ENCODE data around the gene GTF3A. TPM values are rescaled to one million over a fixed set of nuclear protein-coding genes. Genes with fewer than 3 reads are reported as not detected.

GTF3A gene
- total RNA-seq, 1 donor from 2014 or later = 119 TPM

DNA sequence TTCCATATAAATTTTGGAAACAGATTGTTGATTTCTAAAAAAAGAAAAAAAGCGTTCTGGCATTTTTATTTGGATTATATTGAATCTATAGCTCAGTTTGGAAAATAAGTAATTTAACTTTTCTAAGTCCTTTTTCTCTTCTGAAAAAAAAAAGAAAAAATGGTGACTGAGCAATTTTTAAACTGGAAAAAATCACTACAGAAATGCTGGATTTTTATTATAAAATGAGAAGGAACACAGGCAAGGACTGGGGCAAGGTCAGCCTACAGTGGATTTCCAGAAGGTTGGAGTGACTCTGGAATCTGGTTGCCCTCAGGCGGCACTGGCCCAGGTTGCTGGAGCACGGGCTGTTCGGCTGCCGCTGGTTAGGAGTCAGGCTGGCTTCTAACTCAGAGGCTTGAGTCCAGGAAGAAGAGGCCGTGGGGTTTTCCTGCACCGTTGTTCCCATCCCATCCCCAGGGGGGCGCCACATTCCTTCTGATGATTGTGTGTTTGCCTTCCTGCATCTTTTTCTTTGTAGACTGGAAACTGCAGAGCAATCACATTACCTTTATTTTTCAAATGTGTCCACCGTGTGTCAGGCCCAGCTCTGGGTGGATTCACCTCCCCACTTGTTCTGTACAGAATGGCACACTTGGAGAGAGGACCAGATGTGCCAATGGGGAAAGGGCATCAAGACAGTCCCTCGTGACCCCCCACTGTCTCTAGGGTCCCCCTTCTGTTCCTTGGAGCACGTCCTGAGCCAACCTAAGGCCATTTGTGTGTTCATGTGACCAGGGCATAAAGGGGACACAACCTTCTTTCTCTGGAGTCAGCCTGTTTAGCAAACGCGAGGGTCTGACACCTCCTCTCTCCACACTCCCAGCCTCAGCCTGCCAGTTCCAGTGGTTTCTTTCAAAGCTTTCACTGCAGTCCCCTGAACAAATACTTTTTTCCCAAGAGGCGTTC lies 44.5 kb upstream of the GTF3A start:
- Mint-ChIP-seq H3K4me3 (no peak overlapping the region), H3K4me1 (peaks cover 2% of the 10 kb centered on the region), H3K9me3 (no peaks in the 10 kb centered on the region), H3K36me3 (ENCODE audit: low read depth) (no peaks in the 10 kb centered on the region), H3K27me3 (peaks cover 10% of the 10 kb centered on the region), H3K27ac (no peak overlapping the region)
- intact Hi-C loops (cut with micrococcal nuclease) = no loop called here
- DNase-seq = no peak
- no peak for ATAC-seq (ENCODE audit: low read depth)
- TF ChIP-seq, protein P1, sequence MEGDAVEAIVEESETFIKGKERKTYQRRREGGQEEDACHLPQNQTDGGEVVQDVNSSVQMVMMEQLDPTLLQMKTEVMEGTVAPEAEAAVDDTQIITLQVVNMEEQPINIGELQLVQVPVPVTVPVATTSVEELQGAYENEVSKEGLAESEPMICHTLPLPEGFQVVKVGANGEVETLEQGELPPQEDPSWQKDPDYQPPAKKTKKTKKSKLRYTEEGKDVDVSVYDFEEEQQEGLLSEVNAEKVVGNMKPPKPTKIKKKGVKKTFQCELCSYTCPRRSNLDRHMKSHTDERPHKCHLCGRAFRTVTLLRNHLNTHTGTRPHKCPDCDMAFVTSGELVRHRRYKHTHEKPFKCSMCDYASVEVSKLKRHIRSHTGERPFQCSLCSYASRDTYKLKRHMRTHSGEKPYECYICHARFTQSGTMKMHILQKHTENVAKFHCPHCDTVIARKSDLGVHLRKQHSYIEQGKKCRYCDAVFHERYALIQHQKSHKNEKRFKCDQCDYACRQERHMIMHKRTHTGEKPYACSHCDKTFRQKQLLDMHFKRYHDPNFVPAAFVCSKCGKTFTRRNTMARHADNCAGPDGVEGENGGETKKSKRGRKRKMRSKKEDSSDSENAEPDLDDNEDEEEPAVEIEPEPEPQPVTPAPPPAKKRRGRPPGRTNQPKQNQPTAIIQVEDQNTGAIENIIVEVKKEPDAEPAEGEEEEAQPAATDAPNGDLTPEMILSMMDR (IDR thresholded peaks at IDR 0.05) = no peak
- POLR2A ChIA-PET = no interaction called here
- CTCF ChIA-PET = interaction anchor here (10.1 kb wide), 1 partner anchor 447 kb away, joined by 177 read pairs; no protein-coding TSS in a partner anchor

DNA sequence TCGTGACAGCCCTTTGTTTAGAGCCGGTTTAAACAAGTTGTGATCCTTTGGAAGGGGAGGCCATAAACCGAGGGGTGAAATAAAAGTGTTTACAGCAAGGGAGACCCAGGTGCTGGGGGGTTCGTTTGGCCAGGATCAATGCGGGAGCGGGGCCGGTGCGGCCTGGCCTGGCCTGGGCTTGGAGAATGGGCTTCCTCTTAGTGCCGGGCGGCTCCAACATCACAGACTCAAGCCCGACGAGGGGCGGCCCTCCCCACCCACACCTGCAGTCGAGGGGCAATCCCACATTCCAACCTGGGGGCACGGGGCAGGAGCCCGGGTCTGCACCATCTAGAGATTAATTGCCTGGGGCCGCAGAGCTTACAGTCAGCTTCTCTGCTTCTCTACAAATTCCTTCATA lies 42.8 kb upstream of the GTF3A start:
- intact Hi-C loops (cut with micrococcal nuclease) = no loop called here
- Mint-ChIP-seq H3K4me1 (no peaks in the 10 kb centered on the region), H3K9me3 (no peaks in the 10 kb centered on the region), H3K27me3 (peaks cover 10% of the 10 kb centered on the region), H3K27ac (no peak overlapping the region), H3K4me3 (no peak overlapping the region), H3K36me3 (ENCODE audit: low read depth) (no peaks in the 10 kb centered on the region)
- TF ChIP-seq, protein P1 (IDR thresholded peaks at IDR 0.05) = no peak
- POLR2A ChIA-PET = no interaction called here
- CTCF ChIA-PET = no interaction called here
- DNase-seq = no peak
- no peak for ATAC-seq (ENCODE audit: low read depth)

DNA sequence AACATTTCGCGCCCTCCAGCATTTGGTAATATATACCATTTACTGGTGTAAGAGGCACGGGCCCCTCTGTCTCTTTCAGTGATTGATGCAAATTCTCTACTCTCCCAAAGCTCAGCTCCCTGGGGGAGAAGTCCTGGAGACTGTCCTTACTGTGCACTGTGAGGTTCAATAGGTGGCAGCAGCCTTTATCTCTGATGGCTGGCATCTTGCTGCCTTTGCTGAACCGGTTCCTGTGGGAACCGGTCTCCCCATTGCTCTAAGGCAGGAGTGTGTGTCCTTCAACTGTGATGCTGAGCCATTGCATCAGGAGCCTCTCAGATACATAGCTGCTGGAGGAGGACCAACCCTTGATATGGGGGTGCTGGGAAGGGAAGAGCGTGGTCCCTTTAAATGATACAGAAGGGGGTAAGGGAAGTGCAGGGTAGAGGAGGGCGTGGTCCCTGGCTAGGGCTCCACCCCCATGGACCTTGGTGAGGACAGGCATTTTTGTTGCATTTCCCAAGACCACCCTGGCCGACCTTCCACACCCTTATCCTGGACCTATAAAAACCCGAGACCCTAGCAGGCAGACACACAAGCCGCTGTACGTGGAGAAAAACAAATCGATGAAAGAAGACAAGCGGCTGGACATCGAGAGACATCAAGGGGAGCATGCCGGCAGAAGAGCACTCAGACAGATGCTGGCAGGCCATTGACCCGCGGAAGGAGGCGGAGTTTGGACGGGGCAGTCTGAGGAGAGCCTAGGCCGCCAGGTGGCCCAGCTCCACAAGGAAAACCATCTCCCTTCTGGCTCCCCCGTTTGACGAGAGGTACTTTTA lies 41.1 kb upstream of the GTF3A start:
- POLR2A ChIA-PET = no interaction called here

DNA sequence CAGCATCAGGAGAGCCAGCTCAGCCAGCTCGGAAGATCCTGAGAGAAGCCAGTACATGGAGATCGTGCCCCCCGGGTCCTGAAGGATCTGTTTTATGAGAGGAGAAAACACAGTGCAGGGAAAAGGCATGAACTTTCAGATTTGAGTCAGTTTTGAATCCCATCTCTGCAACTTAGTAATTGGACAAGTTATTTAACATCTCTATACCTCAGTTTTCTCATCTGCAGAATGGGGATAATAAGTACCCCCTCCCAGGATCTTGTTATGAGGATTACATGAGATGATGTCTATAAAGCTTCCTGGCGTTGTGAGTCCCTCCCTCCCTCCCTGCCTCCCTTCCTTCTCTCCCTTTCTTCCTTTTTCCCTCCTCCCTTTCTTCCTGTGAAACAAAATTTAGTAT lies 40.1 kb upstream of the GTF3A start:
- H3K4me1 Mint-ChIP-seq = no peaks in the 10 kb centered on the region
- DNase-seq (no peak), ATAC-seq (ENCODE audit: low read depth) (no peak)
- TF ChIP-seq, protein P1 (IDR thresholded peaks at IDR 0.05) = no peak
- H3K36me3 Mint-ChIP-seq (ENCODE audit: low read depth) = no peaks in the 10 kb centered on the region
- intact Hi-C loops (cut with micrococcal nuclease) = no loop called here
- POLR2A ChIA-PET = no interaction called here
- CTCF ChIA-PET = interaction anchor here (0.7 to 1.2 kb wide), 3 partner anchors 22 to 442 kb away, joined by 3 to 4 read pairs (median 3); no protein-coding TSS in a partner anchor
- no peak overlapping the region for H3K27ac Mint-ChIP-seq
- no peaks in the 10 kb centered on the region for H3K9me3 Mint-ChIP-seq
- H3K4me3 Mint-ChIP-seq = no peak overlapping the region
- H3K27me3 Mint-ChIP-seq = peaks cover 9% of the 10 kb centered on the region

More for the DNA sequence above, 41.1 kb upstream of the GTF3A start:
- DNase-seq (no peak), ATAC-seq (ENCODE audit: low read depth) (no peak)
- TF ChIP-seq, protein P1 (IDR thresholded peaks at IDR 0.05) = no peak
- Mint-ChIP-seq H3K4me3 (no peak overlapping the region), H3K36me3 (ENCODE audit: low read depth) (no peaks in the 10 kb centered on the region), H3K27me3 (peaks cover 9% of the 10 kb centered on the region), H3K27ac (no peak overlapping the region), H3K4me1 (no peaks in the 10 kb centered on the region), H3K9me3 (no peaks in the 10 kb centered on the region)
- intact Hi-C loops (cut with micrococcal nuclease) = no loop called here
- CTCF ChIA-PET = interaction anchor here (1.0 to 1.2 kb wide), 2 partner anchors 21 to 443 kb away, joined by 3 to 4 read pairs; no protein-coding TSS in a partner anchor

DNA sequence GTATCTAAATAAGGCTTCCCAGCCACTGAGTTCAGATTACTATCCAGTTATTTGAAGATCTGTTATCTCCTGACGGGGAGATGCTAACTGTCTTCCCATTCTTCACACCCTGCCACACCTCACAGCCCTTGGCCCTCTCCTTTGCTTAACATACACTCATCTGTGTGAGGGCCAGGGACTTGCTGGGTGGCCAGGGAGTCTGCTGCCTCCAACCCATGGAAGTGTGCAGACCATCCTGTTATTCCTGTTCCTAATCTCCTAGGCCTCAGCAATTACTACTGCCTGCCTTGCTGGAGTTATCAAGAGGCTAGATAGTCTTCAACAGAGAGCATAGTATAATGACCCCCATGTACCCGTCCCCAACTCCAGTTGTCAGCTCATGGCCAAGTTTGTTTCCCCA lies 36.2 kb upstream of the GTF3A start:
- H3K4me3 Mint-ChIP-seq = no peak overlapping the region
- CTCF ChIA-PET = no interaction called here
- no peaks in the 10 kb centered on the region for H3K36me3 Mint-ChIP-seq (ENCODE audit: low read depth)
- TF ChIP-seq, protein P1 (IDR thresholded peaks at IDR 0.05) = no peak
- no peaks in the 10 kb centered on the region for H3K4me1 Mint-ChIP-seq
- no peaks in the 10 kb centered on the region for H3K9me3 Mint-ChIP-seq
- DNase-seq (no peak), ATAC-seq (ENCODE audit: low read depth) (no peak)
- intact Hi-C loops (cut with micrococcal nuclease) = no loop called here
- H3K27ac Mint-ChIP-seq = no peak overlapping the region
- peaks cover 6% of the 10 kb centered on the region for H3K27me3 Mint-ChIP-seq
- POLR2A ChIA-PET = no interaction called here

Measured in activated B cell treated with CpG ODN at 0.5 μM for 24 hours (primary cell).